Activated CD4-positive, alpha-beta T cell treated with anti-CD3 and anti-CD28 coated beads, Interleukin-2, amount 50 U/mL, for 1 hour (primary cell): ENCODE measurements around the gene SPAG9.

Experiments
- DNase-seq: peaks from one replicate; pipeline ENCODE4 v3.0.0-alpha.2; 2020

The SPAG9 gene

GRCh38 chr17:50981279-50981678 is 139.4 kb downstream of the SPAG9 start:
- DNase-seq = no peak

GRCh38 chr17:50979524-50979927 is 141.1 kb downstream of the SPAG9 start:
- DNase-seq = no peak

GRCh38 chr17:50977487-50978159 is 143.0 kb downstream of the SPAG9 start:
- no peak for DNase-seq

- no peak for DNase-seq
These were observed 143.7 kb downstream of the SPAG9 start for GRCh38 chr17:50976951-50977472.

GRCh38 chr17:50973557-50974494 is 146.8 kb downstream of the SPAG9 start:
- no peak for DNase-seq

GRCh38 chr17:50972577-50972976 is 148.1 kb downstream of the SPAG9 start:
- DNase-seq = no peak

- DNase-seq = no peak
These were observed 152.9 kb downstream of the SPAG9 start for GRCh38 chr17:50967795-50968194.

- DNase-seq = no peak
These were observed 154.5 kb downstream of the SPAG9 start for GRCh38 chr17:50966163-50966666.

- DNase-seq = no peak
These were observed 157.5 kb downstream of the SPAG9 start for GRCh38 chr17:50963139-50963538.

- no peak for DNase-seq
These were observed 159.1 kb downstream of the SPAG9 start for GRCh38 chr17:50961282-50962220.

GRCh38 chr17:50959341-50959740 is 161.3 kb downstream of the SPAG9 start:
- no peak for DNase-seq

GRCh38 chr17:50957600-50958575 is 162.8 kb downstream of the SPAG9 start:
- DNase-seq = no peak

- DNase-seq = peak; percentile 66
These were observed 163.7 kb downstream of the SPAG9 start for GRCh38 chr17:50956750-50957523.

- no peak for DNase-seq
These were observed 164.3 kb downstream of the SPAG9 start for GRCh38 chr17:50956409-50956749.

GRCh38 chr17:50955667-50956120 is 165.0 kb downstream of the SPAG9 start:
- no peak for DNase-seq

GRCh38 chr17:50955160-50955559 is 165.5 kb downstream of the SPAG9 start:
- no peak for DNase-seq

GRCh38 chr17:50954641-50955121 is 166.0 kb downstream of the SPAG9 start:
- DNase-seq = no peak

GRCh38 chr17:50953831-50954601 is 166.7 kb downstream of the SPAG9 start:
- no peak for DNase-seq

GRCh38 chr17:50953518-50953830 is 167.2 kb downstream of the SPAG9 start:
- DNase-seq = no peak

GRCh38 chr17:50952889-50953288 is 167.8 kb downstream of the SPAG9 start:
- DNase-seq = no peak
